OCI-LY7 (cell line): ENCODE results near the gene AQP12B. TPM values are rescaled to one million over a fixed set of nuclear protein-coding genes. Genes with fewer than 3 reads are reported as not detected.
"Not testable (repeated sequence)": the region's sequence is repeated elsewhere in the genome, so short reads cannot be mapped to it uniquely, and the experiment has no call there.

Experiments used
- BruUV-seq: library from RNA; stranded (reverse); fragments of 400-500 nt; replicated peaks from 2 replicates; lab custom pipeline; 2021; lab: Mats Ljungman, UMichigan
- CTCF ChIA-PET: fragments of 300-600 bp; sonication (Branson Sonifier 250); formaldehyde crosslinking; loops from one replicate; lab custom pipeline; 2022; ENCODE audit warnings: antibody characterized with exemption; ENCODE audit not compliant: unreplicated experiment; lab: Charles Lee
- POLR2A ChIA-PET: fragments of 300-600 bp; sonication (Branson Sonifier 250); formaldehyde crosslinking; loops from one replicate; lab custom pipeline; 2022; ENCODE audit warnings: antibody characterized with exemption; lab: Charles Lee
- DNase-seq: peaks from one replicate; pipeline ENCODE4 v3.0.0-alpha.2; 2015; ENCODE audit warnings: low spot score
- H2AFZ ChIP-seq: fragments of 200-600 bp; sonication (generic), shearing (Covaris generic); 2 replicates; pipeline ENCODE4 v1.6.1; 2014; ENCODE audit warnings: mild to moderate bottlenecking, antibody characterized with exemption, low read length, moderate library complexity
- H3K27ac ChIP-seq: fragments of 200-600 bp; sonication (generic); 2 replicates; pipeline ENCODE4 v1.5.1; 2014; ENCODE audit warnings: mixed run types, low read depth, mild to moderate bottlenecking, moderate library complexity, low read length, inconsistent platforms; ENCODE audit not compliant: poor library complexity, severe bottlenecking
- H3K36me3 ChIP-seq: fragments of 200-600 bp; sonication (generic); 2 replicates; pipeline ENCODE4 v1.6.1; 2014; ENCODE audit warnings: mild to moderate bottlenecking, antibody characterized with exemption, low read length, moderate library complexity, mixed read lengths; ENCODE audit not compliant: insufficient read depth
- H3K4me1 ChIP-seq: fragments of 200-600 bp; sonication (generic); 2 replicates; pipeline ENCODE4 v1.5.1; 2014; ENCODE audit warnings: mild to moderate bottlenecking, low read length; ENCODE audit not compliant: insufficient read depth, poor library complexity, severe bottlenecking
- H3K4me2 ChIP-seq: fragments of 200-600 bp; sonication (generic); 2 replicates; pipeline ENCODE4 v1.6.1; 2014; ENCODE audit warnings: mild to moderate bottlenecking, low read length
- H3K4me3 ChIP-seq: fragments of 200-600 bp; sonication (generic); 2 replicates; pipeline ENCODE4 v1.5.1; 2014; ENCODE audit warnings: mild to moderate bottlenecking, low read depth, low read length; ENCODE audit not compliant: poor library complexity, severe bottlenecking
- H3K79me2 ChIP-seq: fragments of 200-600 bp; sonication (generic); 2 replicates; pipeline ENCODE4 v1.6.1; 2016; ENCODE audit warnings: low read depth, mild to moderate bottlenecking, low read length, moderate library complexity, mixed read lengths; ENCODE audit not compliant: insufficient read depth
- H3K9me2 ChIP-seq: fragments of 200-600 bp; sonication (generic); 2 replicates; pipeline ENCODE4 v1.6.1; 2016; ENCODE audit warnings: mild to moderate bottlenecking, low read length, mixed read lengths; ENCODE audit not compliant: insufficient read depth
- H3K9me3 ChIP-seq: fragments of 200-600 bp; sonication (generic); 2 replicates; pipeline ENCODE4 v1.6.1; 2014; ENCODE audit warnings: mild to moderate bottlenecking, mixed run types, low read length, mixed read lengths
- H4K20me1 ChIP-seq: fragments of 200-600 bp; sonication (generic); 2 replicates; pipeline ENCODE4 v1.6.1; 2014; ENCODE audit warnings: mild to moderate bottlenecking, antibody characterized with exemption, low read length, moderate library complexity, mixed read lengths; ENCODE audit not compliant: insufficient read depth
- EZH2phosphoT487 ChIP-seq: fragments of 200-600 bp; sonication (generic); IDR thresholded peaks from 2 replicates; pipeline ENCODE4 v1.6.1; 2018; ENCODE audit warnings: low read depth, borderline replicate concordance, mild to moderate bottlenecking, mixed run types, antibody characterized with exemption, low read length, moderate library complexity, mixed read lengths
- intact Hi-C: fragments of 100-400 bp; cut with micrococcal nuclease; formaldehyde crosslinking; loops from one replicate; pipeline ENCODE4 v1.10.0; 2022; ENCODE audit not compliant: unreplicated experiment
- total RNA-seq, 2 experiments: library from RNA; depleted of rRNA in 1 of 2; stranded (reverse); fragments of >200 nt in 1 of 2; shearing (Covaris generic) in 1 of 2; gene quantifications; 2 replicates each; pipeline ENCODE4 v1.2.3, GENCODE V29; 2014 to 2022
- TF ChIP-seq, protein P1 (sequence below): fragments of 200-600 bp; sonication (generic); conservative IDR thresholded peaks from 2 replicates; pipeline ENCODE4 v1.5.1; 2014; ENCODE audit warnings: mild to moderate bottlenecking, antibody characterized with exemption, low read length, moderate library complexity, mixed read lengths

Gene AQP12B
- total RNA-seq, 2 experiments from 2014 or later, result not detected

DNA sequence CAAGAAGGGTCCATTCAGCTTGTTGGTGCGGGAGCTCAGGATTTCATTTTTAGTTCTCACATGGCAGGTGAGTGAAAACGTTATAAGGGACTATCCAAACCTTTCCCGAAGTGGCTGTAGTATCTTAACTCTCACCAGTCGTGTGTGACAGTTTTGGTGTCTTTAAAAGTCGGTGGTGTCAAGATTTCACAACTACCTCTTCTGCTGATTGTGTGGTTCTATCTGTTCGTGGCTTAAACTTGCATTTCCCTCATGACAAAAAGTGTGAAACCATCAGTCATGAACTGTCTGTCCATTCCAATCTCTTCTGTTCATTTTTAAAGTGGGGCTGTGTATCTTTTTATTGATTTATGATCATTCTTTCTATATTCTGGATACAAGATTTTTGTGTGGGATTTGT, 3.8 kb upstream of the AQP12B start:
- POLR2A ChIA-PET, result no interaction called here

DNA sequence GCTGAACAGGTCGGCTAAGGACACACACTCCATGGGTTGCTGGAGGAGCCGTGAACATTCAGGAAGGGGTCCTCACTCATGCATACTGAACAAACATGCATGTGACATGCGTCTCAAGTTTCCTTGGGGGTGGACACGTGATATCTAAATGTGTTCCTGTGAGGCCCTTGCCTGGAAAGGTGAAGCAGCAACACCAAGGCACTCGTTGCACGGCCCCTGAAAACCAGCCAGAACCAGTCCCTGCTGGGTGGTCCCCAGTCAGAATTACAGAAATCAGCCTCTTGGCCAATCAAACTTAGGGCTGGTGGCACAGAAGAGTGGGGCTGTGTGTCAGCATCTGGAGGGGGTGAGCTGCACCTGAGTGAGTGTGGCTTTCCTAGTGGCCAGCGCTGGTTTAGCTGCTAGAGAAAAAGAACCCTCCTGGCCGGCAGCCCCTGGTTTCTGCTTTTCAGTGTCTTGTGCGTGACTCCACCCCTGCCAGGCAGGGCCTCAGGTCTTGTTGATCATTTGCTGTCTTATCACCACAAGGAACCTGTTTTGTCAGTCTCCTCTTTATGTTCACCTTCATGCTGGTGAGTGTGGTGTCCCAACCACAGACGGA, 3.2 kb upstream of the AQP12B start:
- Histone ChIP-seq H2AFZ (no peak overlapping the region), H3K9me3 (no peaks in the 10 kb centered on the region), H3K36me3 (no peaks in the 10 kb centered on the region), H3K9me2 (no peaks in the 10 kb centered on the region), H4K20me1 (no peaks in the 10 kb centered on the region), H3K4me2 (no peak overlapping the region), H3K27ac (no peak overlapping the region), H3K4me3 (no peak overlapping the region), H3K79me2 (no peaks in the 10 kb centered on the region), H3K4me1 (no peaks in the 10 kb centered on the region)
- no peak for TF ChIP-seq EZH2phosphoT487
- TF ChIP-seq, protein P1, sequence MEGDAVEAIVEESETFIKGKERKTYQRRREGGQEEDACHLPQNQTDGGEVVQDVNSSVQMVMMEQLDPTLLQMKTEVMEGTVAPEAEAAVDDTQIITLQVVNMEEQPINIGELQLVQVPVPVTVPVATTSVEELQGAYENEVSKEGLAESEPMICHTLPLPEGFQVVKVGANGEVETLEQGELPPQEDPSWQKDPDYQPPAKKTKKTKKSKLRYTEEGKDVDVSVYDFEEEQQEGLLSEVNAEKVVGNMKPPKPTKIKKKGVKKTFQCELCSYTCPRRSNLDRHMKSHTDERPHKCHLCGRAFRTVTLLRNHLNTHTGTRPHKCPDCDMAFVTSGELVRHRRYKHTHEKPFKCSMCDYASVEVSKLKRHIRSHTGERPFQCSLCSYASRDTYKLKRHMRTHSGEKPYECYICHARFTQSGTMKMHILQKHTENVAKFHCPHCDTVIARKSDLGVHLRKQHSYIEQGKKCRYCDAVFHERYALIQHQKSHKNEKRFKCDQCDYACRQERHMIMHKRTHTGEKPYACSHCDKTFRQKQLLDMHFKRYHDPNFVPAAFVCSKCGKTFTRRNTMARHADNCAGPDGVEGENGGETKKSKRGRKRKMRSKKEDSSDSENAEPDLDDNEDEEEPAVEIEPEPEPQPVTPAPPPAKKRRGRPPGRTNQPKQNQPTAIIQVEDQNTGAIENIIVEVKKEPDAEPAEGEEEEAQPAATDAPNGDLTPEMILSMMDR, result no peak
- no TSS peak for BruUV-seq
- POLR2A ChIA-PET, result no interaction called here
- CTCF ChIA-PET, result no interaction called here
- intact Hi-C loops, result no loop called here
- DNase-seq, result no peak

More for the DNA sequence above, 3.8 kb upstream of the AQP12B start:
- no peaks in the 10 kb centered on the region for H3K36me3 ChIP-seq
- H3K27ac ChIP-seq, result no peak overlapping the region
- TF ChIP-seq, protein P1, result no peak
- no peak for TF ChIP-seq EZH2phosphoT487
- no peak for DNase-seq
- intact Hi-C loops, result no loop called here
- H3K4me2 ChIP-seq, result no peak overlapping the region
- no peaks in the 10 kb centered on the region for H3K4me1 ChIP-seq
- H3K79me2 ChIP-seq, result no peaks in the 10 kb centered on the region
- H3K9me3 ChIP-seq, result no peaks in the 10 kb centered on the region
- CTCF ChIA-PET, result no interaction called here
- no peak overlapping the region for H3K4me3 ChIP-seq
- no peaks in the 10 kb centered on the region for H3K9me2 ChIP-seq
- H2AFZ ChIP-seq, result no peak overlapping the region
- H4K20me1 ChIP-seq, result no peaks in the 10 kb centered on the region
- BruUV-seq, result no TSS peak

DNA sequence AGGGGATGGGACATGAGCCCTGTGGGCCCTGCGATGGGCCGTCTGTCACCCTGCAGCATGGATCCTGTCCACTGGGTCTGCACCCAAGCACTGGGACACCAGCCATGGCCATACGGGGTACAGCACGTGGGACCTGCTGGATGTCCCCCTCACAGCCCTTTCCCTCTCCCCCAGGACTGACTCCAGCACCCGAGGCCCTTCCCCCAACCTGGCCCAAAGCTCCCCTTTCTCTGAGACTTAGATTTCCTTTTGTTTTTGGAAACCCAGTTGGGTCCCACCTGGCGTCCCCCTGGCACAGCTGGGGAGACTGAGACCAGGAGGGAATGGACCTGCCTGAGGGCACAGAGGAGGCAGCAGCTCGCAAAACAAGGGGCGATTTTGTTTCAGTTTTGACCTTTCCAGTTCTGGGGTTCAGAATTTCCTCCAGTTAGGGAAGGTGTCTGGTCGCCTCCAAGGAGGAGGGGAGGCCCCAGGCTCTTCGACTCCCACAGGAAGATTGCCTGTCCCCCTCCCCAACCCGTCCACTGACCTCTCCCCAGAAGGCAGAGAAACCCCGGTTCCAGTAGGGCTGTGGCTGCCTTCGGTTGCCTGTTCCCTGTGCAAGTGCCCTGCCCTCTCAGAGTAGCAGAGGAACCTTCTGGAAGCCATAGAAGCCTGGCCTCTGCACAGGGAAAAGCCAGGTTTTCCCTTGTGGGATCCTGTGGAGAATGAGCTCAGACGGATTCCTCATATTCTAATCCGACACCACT, 1.5 kb upstream of the AQP12B start:
- H3K9me2 ChIP-seq, H3K4me3 ChIP-seq, CTCF ChIA-PET, H3K36me3 ChIP-seq, H4K20me1 ChIP-seq, H3K27ac ChIP-seq, H3K4me1 ChIP-seq, intact Hi-C loops, H3K79me2 ChIP-seq, POLR2A ChIA-PET, DNase-seq, H2AFZ ChIP-seq, BruUV-seq, H3K9me3 ChIP-seq, H3K4me2 ChIP-seq: not testable (repeated sequence)

DNA sequence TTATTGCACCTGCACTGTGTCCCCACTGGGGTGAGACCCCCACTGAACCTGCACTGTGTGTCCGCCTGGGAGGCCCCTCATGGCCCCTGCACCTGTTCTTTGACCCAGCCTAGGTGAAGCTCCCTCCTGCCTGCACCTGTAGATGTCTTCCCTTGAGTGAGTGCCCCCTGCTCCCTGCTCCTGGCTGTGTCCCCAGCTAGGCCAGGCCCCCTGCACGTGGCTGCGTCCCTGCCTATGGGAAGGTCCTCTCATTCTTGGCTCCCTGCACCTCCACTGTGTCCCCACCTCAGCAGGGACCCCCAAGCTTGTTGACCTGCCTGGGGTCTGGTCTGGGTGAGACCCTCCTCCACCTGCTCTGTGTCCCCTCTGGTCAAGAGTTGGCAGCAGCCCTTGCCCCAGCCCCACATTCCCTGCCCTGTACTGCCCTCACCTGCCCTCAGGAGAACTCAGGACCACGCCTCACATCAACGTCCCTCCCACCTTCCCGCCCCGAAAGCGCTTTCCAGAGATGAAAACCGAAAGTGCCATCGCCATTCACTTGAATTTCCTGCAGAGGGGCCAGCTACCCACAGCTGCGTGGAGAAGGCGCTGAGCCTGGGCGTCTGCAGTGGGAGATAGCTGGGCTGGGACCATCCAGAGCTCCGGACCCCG, 769 bp upstream of the AQP12B start:
- POLR2A ChIA-PET, result not testable (repeated sequence)

More for the DNA sequence above, 769 bp upstream of the AQP12B start:
- H3K36me3 ChIP-seq, H4K20me1 ChIP-seq, H3K4me3 ChIP-seq, H3K27ac ChIP-seq, H3K9me2 ChIP-seq, H3K4me1 ChIP-seq, BruUV-seq, intact Hi-C loops, H2AFZ ChIP-seq, H3K4me2 ChIP-seq, DNase-seq, CTCF ChIA-PET, H3K9me3 ChIP-seq, H3K79me2 ChIP-seq: not testable (repeated sequence)
